OCI-LY3 (cell line): ENCODE data around the gene ATG2A.

Experiments used
- CTCF ChIP-seq: fragments of 200-600, 300-600 bp; sonication (generic); IDR thresholded peaks from 2 replicates; pipeline ENCODE4 v1.5.1; 2014; ENCODE audit warnings: antibody characterized with exemption, low read length, low read depth
- EZH2phosphoT487 ChIP-seq: fragments of 200-600 bp; shearing (Covaris generic); IDR thresholded peaks from 2 replicates; pipeline ENCODE4 v1.6.1; 2018; ENCODE audit warnings: antibody characterized with exemption, mixed run types, low read depth

GRCh38 chr11:64891215-64891848 is 25.7 kb downstream of the ATG2A start:
- TF ChIP-seq CTCF = no peak
- TF ChIP-seq EZH2phosphoT487 = no peak
